Mesenteric fat pad (tissue), 1 donor: Measurements from ENCODE around the gene NDRG4. TPM values are rescaled to one million over a fixed set of nuclear protein-coding genes. Genes with fewer than 3 reads are reported as not detected.

Source experiments
- DNase-seq: peaks from one replicate; pipeline ENCODE4 v3.0.0-alpha.2; 2020; ENCODE audit warnings: low spot score
- total RNA-seq: library from RNA; stranded (reverse); fragmentation: NEBNext Ultra II Directional; extraction: Animal tissue kit (Norgen Biotek cat#: 25700); gene quantifications from one replicate; pipeline ENCODE4 v1.2.1, GENCODE V29; 2021
- donor health status: DM: yes; HTN: yes; CAD: no.

Gene NDRG4
- total RNA-seq, 1 donor from 2014 or later, result 2.8 TPM

- DNase-seq, result no peak
Measured at GRCh38 chr16:58493756-58494431, 6.0 kb upstream of the NDRG4 start.

GRCh38 chr16:58494981-58495520, 4.9 kb upstream of the NDRG4 start:
- DNase-seq, result no peak

- no peak for DNase-seq
Measured at GRCh38 chr16:58495521-58496331, 4.2 kb upstream of the NDRG4 start.

GRCh38 chr16:58497468-58497867, 2.5 kb upstream of the NDRG4 start:
- no peak for DNase-seq

- DNase-seq, result no peak
Measured at GRCh38 chr16:58497935-58498334, 2.0 kb upstream of the NDRG4 start.

- peak; percentile 71 for DNase-seq
Measured at GRCh38 chr16:58498341-58499091, 1.4 kb upstream of the NDRG4 start.

GRCh38 chr16:58499092-58499511, 841 bp upstream of the NDRG4 start:
- DNase-seq, result peak; percentile 86

- DNase-seq, result peak; percentile 82
Measured at GRCh38 chr16:58500430-58501241, 693 bp downstream of the NDRG4 start.

- peak; percentile 85 for DNase-seq
Measured at GRCh38 chr16:58501242-58502131, 1.5 kb downstream of the NDRG4 start.

- peak; percentile 62 for DNase-seq
Measured at GRCh38 chr16:58502217-58502921, 2.4 kb downstream of the NDRG4 start.

GRCh38 chr16:58503166-58503862, 3.4 kb downstream of the NDRG4 start:
- DNase-seq, result peak; percentile 69

- peak; percentile 86 for DNase-seq
Measured at GRCh38 chr16:58503863-58504688, 4.1 kb downstream of the NDRG4 start.

GRCh38 chr16:58506241-58507194, 6.6 kb downstream of the NDRG4 start:
- peak; percentile 72 for DNase-seq

GRCh38 chr16:58507195-58507962, 7.4 kb downstream of the NDRG4 start:
- DNase-seq, result no peak

- DNase-seq, result peak; percentile 74
Measured at GRCh38 chr16:58507963-58508670, 8.2 kb downstream of the NDRG4 start.
